ENCODE measurements around the gene IL16.

DNA sequence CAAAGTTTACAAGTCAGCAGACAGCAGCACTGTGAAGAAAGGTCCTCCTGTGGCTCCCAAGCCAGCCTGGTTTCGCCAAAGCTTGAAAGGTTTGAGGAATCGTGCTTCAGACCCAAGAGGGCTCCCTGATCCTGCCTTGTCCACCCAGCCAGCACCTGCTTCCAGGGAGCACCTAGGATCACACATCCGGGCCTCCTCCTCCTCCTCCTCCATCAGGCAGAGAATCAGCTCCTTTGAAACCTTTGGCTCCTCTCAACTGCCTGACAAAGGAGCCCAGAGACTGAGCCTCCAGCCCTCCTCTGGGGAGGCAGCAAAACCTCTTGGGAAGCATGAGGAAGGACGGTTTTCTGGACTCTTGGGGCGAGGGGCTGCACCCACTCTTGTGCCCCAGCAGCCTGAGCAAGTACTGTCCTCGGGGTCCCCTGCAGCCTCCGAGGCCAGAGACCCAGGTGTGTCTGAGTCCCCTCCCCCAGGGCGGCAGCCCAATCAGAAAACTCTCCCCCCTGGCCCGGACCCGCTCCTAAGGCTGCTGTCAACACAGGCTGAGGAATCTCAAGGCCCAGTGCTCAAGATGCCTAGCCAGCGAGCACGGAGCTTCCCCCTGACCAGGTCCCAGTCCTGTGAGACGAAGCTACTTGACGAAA, 103.1 kb downstream of the IL16 start:
- TF ChIP-seq, protein P1, sequence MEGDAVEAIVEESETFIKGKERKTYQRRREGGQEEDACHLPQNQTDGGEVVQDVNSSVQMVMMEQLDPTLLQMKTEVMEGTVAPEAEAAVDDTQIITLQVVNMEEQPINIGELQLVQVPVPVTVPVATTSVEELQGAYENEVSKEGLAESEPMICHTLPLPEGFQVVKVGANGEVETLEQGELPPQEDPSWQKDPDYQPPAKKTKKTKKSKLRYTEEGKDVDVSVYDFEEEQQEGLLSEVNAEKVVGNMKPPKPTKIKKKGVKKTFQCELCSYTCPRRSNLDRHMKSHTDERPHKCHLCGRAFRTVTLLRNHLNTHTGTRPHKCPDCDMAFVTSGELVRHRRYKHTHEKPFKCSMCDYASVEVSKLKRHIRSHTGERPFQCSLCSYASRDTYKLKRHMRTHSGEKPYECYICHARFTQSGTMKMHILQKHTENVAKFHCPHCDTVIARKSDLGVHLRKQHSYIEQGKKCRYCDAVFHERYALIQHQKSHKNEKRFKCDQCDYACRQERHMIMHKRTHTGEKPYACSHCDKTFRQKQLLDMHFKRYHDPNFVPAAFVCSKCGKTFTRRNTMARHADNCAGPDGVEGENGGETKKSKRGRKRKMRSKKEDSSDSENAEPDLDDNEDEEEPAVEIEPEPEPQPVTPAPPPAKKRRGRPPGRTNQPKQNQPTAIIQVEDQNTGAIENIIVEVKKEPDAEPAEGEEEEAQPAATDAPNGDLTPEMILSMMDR (conservative IDR thresholded peaks at IDR 0.05; ENCODE audit: low read depth, low read length) = no peak
- TF ChIP-seq EZH2 (IDR thresholded peaks at IDR 0.05; ENCODE audit: borderline replicate concordance, low read depth, low read length, poor library complexity, severe bottlenecking) = no peak
